Suppressor macrophage treated with lipopolysaccharide for 1 hour (primary cell): ENCODE results near the gene DHX32.
A peak's percentile ranks its signal among the peaks of the same experiment; 100 is the strongest.
"Not testable (repeated sequence)": the region's sequence is repeated elsewhere in the genome, so short reads cannot be mapped to it uniquely, and the experiment has no call there.

Experiments used
- DNase-seq, 3 donors: peaks; one replicate each; pipeline ENCODE4 v3.0.0-alpha.2; 2020 to 2022

Gene DHX32, protein sequence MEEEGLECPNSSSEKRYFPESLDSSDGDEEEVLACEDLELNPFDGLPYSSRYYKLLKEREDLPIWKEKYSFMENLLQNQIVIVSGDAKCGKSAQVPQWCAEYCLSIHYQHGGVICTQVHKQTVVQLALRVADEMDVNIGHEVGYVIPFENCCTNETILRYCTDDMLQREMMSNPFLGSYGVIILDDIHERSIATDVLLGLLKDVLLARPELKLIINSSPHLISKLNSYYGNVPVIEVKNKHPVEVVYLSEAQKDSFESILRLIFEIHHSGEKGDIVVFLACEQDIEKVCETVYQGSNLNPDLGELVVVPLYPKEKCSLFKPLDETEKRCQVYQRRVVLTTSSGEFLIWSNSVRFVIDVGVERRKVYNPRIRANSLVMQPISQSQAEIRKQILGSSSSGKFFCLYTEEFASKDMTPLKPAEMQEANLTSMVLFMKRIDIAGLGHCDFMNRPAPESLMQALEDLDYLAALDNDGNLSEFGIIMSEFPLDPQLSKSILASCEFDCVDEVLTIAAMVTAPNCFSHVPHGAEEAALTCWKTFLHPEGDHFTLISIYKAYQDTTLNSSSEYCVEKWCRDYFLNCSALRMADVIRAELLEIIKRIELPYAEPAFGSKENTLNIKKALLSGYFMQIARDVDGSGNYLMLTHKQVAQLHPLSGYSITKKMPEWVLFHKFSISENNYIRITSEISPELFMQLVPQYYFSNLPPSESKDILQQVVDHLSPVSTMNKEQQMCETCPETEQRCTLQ

DNA sequence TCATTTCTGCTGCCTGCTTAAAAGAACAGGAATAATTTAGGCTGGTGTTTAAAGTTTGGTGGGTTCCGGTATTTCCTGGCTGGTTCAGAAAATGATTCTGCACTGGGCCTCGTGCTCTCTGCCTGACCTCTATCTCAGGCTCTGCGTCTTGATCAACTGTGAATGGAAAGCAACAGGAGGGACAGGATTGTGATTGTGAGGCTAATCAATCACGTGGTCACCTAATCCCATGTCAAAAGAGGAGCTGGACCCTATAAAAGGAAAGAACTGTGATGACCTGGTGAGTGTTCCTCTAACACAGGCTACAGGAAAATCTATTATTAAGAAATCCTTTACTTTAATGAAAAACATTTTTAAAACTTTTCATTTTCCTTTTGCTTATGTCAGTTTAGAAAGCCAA lies at the start of gene DHX32:
DHX32 (minus strand) TSS at position 101 of the 400 bp plus-strand sequence. CDS start 468 bp downstream, outside the sequence.
- DNase-seq: no peak

DNA sequence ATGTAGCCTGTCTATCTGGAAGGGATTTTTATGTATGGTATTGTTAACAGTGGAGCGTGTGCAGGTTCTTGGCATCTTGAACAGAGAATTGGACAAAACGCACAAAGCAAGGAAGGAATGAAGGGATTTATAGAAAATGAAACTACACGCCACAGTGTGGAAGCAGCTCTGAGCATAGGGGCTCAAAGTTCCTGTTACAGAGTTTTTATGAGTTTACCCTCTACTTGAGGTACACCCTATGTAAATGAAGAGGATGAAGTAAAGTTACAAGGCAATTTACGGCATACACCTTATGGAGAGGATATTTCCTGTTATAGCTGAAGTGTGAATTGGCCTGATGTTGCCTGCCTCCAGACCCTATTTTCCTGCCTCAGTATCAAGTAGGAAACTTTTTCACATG lies 48.5 kb upstream of the DHX32 start:
- no peak for DNase-seq

DNA sequence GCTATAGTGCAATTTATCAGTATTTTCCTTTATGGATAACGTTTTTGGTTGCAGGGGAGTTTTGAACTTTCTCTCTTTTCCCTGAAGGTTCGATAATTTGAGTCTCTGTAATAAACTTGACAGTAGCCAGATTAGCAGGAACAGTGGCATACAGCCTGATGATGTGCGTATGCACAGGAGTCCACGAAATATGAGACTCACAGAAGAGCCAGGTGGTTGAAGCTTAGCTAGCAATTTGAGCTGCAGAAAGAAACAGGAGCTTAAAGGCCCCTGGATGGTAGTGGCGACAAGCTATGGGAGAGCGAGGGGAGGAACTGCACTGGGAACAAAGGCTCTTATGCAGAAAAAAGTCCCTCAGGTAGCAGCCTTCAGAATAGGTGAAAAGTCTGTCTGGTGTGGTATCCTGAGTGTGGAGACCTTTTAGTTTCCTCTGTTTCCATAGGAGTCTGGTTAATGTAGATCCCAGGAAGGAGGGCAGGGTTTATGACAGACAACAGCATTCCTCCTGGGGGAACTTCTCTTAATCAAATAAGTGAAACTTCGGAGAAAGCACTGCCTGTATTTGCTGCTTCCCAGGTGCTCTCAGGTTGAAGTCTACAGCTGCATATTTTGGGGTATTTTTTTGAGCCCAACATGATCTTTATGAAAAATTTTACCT lies 48.0 kb upstream of the DHX32 start:
- DNase-seq: no peak

DNA sequence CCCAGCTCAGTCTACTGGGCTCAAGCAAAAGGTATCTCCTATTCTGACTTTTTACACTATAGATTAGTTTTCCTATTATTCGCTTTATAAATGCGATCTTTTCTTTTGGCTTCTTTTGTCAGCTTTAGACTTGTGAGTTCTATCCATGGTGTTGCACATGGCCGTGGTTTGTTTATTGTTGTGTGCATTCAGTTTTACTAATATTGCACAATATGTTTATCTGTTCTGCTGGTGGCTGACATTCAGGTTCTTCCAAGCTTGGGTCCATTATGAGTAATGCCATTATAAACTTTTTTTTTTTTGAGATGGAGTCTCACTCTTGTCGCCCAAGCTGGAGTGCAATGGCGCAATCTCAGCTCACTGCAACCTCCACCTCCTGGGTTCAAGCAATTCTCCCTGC lies 46.2 kb upstream of the DHX32 start:
- DNase-seq: not testable (repeated sequence)

DNA sequence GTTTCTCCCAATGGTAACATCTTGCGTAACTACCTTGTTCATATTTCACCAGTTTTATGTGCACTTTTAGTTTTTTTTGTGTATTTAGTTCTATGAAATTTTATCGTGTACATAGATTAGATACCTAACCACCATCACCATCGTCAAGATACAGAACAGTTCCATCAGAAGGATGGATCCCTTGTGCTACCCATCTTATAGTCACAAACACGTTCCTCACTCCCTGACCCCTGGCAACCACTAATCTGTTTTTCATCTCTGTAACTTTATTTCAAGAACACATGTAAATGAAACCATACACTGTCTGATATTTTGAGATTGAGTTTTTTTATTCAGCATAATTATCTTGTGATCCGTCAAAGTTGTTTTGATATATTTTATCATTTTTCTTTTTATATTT lies 45.2 kb upstream of the DHX32 start:
- DNase-seq: no peak

DNA sequence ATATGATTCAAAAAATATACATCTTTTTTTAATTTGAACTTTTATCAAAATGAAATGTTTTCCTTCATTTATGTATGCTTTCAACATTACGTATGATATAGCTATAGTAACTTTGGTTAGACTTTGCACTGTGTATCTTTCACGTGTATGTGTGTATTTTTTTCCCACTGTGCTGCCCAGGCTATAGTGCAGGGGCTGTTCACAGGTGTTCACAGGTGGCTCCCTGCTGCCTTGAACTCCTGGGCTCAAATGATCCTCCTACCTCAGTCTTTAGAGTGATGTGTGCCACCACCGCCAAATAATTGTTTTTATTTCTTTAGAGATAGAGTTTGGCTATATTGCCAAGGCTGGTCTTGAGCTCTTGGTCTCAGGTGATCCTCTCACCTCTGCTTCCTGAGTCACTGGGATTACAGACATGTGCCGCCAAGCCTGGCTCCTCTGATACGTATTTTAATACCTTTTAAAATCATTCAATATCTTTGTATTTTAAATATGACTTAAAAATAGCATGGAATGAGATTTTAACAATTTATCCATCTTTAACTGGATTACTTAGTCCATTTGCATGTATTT lies 44.3 kb upstream of the DHX32 start:
- DNase-seq: no peak

DNA sequence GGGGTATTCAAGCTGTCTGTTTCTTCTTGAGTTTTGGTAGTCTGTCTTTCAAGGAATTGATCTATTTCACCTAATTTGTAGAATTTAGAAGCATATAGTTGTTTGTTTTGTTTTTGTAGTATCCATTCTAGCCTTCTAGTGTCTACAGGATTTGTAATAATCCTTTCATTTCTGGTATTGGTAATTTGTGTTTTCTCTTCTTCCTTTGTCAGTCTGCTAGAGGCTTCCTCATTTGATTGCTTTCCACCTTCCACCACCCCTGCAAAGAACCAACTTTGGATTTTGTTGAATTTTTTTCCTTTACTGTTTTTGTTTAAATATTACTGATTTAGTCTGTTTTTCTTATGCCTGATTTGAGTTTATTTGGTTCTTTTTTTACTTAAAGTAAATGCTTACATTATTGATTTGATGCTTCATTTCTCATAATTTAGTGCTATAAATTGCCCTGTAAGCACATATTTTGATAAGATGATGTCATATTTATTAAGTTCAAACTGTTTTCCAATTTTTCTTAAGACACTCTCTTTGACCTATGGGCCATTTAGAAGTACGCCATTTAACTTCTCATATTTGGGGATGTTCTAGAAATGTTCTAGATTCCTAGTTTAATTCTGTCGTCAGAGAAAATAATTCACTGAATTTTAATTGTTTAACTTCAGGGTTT lies 40.7 kb upstream of the DHX32 start:
- DNase-seq: not testable (repeated sequence)

DNA sequence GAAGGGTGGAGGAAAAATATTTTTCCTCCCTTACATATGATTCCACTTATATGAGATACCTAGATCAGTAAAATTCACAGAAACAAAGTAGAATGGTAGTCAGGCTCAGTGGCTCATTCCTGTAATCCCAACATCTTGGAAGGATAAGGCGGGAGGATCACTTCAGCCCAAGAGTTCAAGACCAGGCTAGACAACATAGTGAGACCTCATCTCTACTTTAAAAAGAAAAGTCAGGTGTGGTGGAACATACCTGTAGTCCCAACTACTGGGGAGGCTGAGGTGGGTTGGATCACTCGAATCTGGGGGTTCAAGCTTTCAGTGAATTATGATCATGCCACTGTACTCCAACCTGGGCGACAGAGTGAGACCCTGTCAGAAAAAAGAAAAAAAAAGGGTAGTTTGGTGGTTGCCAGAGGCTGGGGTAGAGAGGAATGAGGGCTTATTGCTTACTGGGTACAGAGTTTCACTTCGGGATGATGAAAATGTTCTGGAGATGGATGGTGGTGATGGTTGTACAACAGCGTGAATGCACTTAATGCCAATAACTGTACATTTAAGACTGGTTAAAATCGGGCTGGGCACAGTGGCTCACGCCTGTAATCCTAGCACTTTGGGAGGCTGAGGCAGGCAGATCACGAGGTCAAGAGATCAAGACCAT lies 36.7 kb upstream of the DHX32 start:
- DNase-seq: not testable (repeated sequence)

DNA sequence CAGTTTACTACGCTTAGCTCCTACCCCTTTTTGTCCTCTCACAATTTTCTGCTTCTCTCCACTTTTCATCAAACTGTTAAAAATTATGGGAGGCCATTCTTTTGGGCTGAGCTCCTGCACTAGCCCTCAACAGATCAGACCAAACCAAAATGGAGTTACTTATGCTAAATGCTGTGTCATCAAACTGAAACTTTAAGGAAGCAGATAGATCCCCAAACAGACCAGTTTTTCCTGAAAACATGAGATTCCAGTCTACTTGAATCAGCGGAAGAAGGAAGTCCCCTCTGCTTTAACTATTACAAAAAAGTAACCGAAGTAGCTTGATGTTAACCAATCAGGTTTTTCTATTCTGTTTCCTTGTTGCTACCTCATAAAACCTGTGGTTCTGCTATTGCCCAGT lies 35.9 kb upstream of the DHX32 start:
- no peak for DNase-seq

DNA sequence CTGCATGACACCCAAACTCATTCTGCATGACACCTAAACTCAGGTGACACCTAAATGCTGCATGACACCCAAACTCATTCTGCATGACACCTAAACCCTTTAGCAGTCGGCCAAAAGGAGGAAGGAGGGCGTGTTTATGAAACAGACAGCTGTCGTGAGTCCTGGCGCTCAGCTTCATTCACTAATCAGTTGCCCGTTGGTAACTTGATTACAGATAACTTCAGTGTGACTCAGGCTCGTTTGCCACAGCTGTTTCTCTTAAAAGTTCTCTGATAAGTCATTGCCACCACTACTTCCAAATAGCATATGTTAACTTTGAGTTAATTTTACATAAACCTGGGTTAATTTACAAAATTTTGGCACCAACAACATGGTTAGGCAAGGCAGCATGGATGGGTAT lies 32.2 kb upstream of the DHX32 start:
- not testable (repeated sequence) for DNase-seq

DNA sequence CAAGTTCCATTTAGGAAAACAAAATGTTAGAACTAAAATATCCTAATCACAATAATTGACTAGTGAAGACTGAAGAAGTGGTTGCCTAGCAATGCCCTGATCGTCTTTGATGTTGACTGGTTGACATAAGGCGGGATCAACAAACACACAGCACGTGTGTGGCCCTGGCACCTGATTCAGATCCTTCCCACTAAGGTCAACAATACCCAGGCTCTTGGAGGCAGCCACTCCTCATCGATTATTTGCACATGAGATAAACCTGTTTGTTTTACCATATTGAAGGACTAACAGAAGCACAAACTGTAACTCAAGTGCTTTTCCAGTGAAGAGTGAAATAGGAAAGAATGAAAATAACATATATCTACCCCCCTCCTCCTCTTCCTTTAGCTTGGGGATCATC lies 30.9 kb upstream of the DHX32 start:
- no peak for DNase-seq

DNA sequence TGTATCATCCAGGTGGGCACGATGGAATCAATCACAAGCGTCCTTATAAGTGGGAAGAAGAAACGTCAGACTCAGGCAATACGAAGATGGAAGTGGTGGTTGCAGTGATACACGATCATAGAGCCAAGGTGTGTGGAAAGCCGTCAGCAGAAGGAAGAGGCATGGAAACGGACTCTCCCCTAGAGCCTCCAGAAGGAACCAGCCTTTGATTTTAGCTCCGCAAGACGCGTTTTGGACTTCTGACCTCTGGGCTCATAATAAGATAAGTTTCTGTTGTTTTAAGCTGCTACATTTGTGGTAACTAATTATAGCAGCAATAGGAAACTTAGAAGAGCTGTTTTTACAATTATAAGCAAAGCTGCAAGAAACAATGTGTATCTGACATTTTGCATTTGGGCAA lies 30.1 kb upstream of the DHX32 start:
- no peak for DNase-seq

DNA sequence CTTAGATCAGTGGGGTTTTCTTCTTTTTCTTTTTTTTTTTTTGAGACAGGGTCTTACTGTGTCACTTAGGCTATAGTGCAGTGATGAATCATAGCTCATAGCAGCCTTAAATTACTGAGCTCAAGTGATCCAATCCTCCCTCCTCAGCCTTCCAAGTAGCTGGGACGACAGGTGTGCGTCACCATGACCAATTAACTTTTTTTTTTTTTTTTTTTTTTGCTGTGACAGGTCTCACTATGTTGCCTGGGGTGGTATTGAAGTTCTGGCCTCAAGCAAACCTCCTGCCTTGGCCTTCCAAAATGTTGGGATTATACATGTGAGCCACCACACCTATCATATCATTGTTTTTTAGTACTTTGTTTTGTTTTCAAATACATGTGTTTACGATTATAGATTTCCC lies 28.4 kb upstream of the DHX32 start:
- not testable (repeated sequence) for DNase-seq

DNA sequence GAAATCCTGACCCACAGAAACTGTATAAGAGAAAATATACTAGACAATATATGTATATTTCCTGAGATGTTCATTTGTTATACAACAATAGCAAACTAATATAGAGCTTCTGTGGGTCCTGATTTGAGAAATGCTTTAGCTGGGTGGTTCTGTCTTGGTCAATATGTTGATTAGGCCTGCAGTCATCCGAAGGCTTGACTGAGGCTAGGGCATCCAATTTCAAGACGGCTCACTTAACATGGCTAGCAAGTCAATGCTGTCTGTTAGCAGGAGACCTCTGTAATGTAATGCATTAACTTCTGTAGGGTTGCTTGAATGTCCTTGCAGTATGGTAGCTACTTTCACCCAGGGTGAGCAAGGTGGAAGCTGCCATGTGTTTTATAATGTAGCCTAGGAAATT lies 27.7 kb upstream of the DHX32 start:
- DNase-seq: not testable (repeated sequence)

DNA sequence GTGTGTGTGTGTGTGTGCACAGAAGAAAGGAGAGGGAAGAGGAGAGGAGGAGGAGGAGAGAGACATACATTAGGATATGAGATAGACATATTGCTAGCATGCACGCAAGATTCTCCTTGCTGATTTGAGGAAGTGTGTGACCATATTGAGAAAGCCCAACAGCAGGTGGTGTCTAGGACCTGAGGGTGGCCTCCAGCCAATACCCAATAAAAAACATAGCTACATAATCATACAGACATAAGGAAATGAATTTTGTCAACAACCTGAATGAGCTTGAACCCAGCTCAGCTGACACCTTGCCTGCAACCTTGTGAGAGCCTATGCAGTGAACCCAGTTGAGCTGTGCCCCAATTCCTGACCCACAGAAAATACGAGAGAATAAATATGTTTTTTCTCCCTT lies 26.5 kb upstream of the DHX32 start:
- not testable (repeated sequence) for DNase-seq

DNA sequence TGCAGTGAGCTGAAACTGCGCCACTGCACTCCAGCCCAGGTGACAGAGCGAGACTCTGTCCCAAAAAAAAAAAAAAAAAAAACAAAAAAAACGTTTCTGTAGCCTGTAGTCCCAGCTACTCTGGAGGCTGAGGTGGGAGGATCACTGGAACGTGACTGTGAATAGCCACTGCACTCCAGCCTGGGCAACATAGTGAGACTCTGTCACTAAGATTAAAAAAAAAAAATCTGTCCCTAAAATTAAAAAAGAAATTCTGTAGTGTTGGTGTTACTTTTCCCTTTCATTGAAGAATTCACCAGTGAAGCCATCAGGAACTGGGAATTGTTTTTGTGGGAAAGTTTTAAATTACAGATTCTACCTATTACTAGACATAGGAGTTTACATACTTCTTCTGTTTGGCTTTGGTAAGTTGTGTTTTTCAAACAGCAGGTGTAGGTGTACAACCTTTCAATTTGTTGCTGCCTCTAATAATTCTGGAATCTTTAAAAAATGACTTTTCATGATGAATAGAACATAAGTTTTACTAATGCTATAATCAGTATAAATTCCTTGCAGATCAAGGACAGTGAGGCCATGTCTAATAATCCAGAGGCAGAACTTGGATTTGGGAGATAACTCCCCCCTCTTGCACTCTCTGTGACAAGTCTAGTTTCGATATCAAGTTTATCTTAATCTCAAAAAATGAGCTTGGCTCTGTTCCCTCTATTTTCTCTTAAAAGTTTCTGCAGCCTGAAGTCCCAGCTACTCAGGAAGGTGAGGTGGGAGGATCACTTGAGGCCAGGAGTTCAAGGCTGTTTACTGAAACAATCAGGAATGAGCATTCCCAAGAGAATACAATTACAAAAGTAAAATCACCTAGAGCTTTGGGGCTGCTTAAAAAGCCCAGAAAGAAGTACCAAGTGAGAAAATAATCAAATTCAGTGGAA lies 24.2 kb upstream of the DHX32 start:
- not testable (repeated sequence) for DNase-seq

DNA sequence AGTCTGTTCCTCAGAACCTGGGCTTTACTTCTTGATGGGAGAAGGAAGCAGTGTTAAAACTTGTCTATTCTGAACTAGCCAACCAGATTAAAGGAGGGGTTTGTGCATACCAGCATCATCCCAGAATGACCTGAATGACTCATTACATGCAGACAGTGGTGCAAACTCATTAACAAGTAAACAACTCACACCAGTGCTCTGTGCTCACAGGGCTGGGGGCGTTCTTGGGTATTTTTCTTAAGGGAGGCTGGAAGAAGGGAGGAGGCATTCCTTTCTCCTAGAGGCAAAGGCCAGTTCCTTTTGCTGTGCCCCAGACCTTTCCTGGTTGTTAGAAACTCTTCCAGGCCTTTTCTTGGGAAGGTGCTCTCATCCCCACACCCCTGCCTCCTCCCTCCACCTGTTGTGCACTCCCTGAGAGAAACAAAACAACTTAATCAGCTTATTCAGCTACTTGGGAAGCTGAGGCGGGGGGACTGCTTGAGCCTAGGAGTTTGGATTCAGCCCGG lies 22.1 kb upstream of the DHX32 start:
- DNase-seq: not testable (repeated sequence)

DNA sequence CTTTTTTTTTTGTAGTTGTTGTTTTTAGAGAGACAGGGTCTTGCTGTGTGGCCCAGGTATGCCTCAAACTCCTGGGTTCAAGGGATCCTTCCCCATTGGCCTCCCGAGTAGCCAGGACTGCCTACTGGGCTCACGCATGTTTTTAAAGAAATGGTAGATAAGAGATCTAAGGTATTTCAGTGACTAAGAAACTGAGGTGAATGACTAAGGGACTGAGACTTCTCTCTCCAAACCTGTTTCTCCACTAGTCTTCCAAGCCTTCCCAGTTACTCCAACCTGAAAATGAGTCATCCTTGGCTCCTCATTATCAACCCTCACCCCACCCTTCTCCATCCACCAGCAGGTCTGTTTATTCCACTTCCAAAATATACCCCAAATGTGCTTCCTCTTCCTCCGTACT lies 19.9 kb upstream of the DHX32 start:
- DNase-seq: not testable (repeated sequence)

DNA sequence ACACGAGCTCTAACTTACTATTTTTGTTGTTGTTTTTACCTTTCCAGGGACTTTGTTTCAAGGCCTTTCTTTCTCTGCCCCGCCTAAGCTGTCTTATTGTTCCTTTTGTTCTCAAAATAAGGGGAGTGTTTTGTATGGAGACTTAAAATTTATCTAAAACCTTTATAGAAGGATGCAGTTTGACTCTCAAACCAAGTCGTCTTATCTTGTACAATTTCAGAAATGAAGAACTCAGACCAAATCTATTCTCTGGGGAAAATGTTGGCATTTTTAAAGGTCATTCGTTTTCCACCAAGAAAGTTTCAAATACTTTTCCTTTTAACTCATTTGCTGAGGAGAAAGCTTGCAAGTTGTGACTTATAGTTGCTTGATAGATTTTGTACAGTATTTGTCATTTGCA lies 16.2 kb upstream of the DHX32 start:
- DNase-seq: not testable (repeated sequence)

DNA sequence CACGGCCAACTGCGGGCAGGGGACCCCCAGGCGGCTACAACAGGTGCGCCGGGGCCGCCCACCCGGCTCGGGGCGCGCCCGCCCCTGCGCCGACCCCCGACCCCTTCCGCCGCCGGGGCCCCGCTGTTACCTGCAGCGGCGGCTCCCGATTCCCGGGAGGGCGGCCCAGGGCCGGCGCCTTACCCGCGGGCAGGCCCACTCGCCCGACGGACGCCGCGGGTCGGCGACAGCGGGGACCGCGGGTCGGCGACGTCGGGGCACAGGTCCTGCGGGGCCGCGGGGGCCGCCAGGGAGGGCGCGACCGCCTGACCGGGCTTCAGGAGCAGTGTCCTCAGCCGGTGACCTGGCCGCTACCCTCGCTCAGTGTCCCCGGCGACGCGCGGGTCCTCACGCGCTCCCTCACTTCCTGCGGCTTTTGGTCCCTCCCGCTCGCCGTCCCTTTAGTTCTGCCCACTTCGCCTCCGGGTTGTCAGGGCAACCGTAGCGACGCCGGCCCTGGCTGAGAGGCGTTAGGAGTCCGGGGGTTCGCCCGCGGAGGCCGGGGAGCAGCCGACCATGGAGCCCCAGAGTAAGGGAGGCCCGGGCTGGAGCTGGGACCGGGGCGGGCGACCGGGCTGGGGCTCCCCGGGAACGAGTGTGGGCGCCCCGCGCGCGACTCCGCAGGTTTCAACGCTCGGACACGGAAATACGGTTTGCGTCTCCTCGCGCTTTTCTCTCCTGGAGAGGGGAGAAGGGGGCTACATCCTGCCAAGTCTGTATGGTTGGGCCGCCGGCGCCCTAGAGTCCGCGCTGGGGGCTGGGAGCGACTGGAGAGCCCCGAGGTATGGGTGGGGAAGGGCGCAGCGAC lies 15.2 kb upstream of the DHX32 start, which contains the start of gene FANK1:
FANK1 (plus strand) TSS at position 477 of the 847 bp plus-strand sequence; CDS start at position 556, 79 bp downstream.
- DNase-seq: peak; percentile 92 to 96 (median 94)
